HEK293 (cell line): ENCODE measurements around the gene TNFRSF6B.

ENCODE experiments used
- CTCF ChIA-PET: fragments of 350-600 bp; formaldehyde crosslinking; extraction: SDS; loops from one replicate; lab custom pipeline; 2021; ENCODE audit warnings: antibody characterized with exemption; lab: Yijun Ruan, JAX
- POLR2A ChIA-PET: fragments of 300-600 bp; formaldehyde crosslinking; extraction: SDS; loops from one replicate; lab custom pipeline; 2020; ENCODE audit warnings: antibody characterized with exemption, inconsistent platforms; lab: Yijun Ruan, JAX
- H3K27ac ChIP-seq: fragments of 200-500 bp; sonication (Bioruptor generic); 2 replicates; pipeline ENCODE4 v1.5.1; 2014; ENCODE audit warnings: low read depth, low read length, control low read depth, inconsistent platforms; ENCODE audit errors: extremely low read depth
- H3K36me3 ChIP-seq, 2 experiments: fragments of 200-500 bp in 1 of 2; sonication (Bioruptor generic) in 1 of 2; 1 replicate in 1 of 2; 2 replicates in 1 of 2; pipeline ENCODE4 v1.5.1; 2014 to 2017; ENCODE audit warnings: inconsistent platforms in 2 of 2, low read length in 2 of 2; ENCODE audit not compliant: control insufficient read depth in 2 of 2, insufficient read depth in 1 of 2
- H3K4me1 ChIP-seq: fragments of 200-500 bp; sonication (Bioruptor generic); 2 replicates; pipeline ENCODE4 v1.5.1; 2014; ENCODE audit warnings: mild to moderate bottlenecking, low read length, inconsistent platforms; ENCODE audit not compliant: control insufficient read depth, insufficient read depth
- H3K4me3 ChIP-seq: 2 replicates; pipeline ENCODE4 v1.5.1; 2011; ENCODE audit warnings: low read depth, mild to moderate bottlenecking, control low read depth, low read length, moderate library complexity
- H3K9me3 ChIP-seq: fragments of 200-500 bp; sonication (Bioruptor generic); 2 replicates; pipeline ENCODE4 v1.5.1; 2014; ENCODE audit warnings: low read depth, low read length, inconsistent platforms; ENCODE audit not compliant: control insufficient read depth, insufficient read depth
- EGR2 ChIP-seq: fragments of 450-650 bp; formaldehyde crosslinking; IDR thresholded peaks from 2 replicates; pipeline ENCODE4 v1.5.1; 2016; ENCODE audit warnings: low read depth, missing biosample characterization, missing genetic modification characterization
- GFI1B ChIP-seq: fragments of 450-650 bp; formaldehyde crosslinking; IDR thresholded peaks from 2 replicates; pipeline ENCODE4 v1.5.1; 2016; ENCODE audit warnings: missing biosample characterization, missing genetic modification characterization
- GLIS1 ChIP-seq: fragments of 450-650 bp; formaldehyde crosslinking; IDR thresholded peaks from 2 replicates; pipeline ENCODE4 v1.5.1; 2016; ENCODE audit warnings: missing biosample characterization, missing genetic modification characterization
- GLIS2 ChIP-seq: fragments of 450-650 bp; formaldehyde crosslinking; IDR thresholded peaks from 2 replicates; pipeline ENCODE4 v1.5.1; 2016; ENCODE audit warnings: missing biosample characterization, missing genetic modification characterization
- HOXA7 ChIP-seq: sonication (generic); formaldehyde crosslinking; IDR thresholded peaks from 2 replicates; pipeline ENCODE4 v1.8.1; 2022; ENCODE audit warnings: missing genetic modification reagents, borderline replicate concordance
- INSM2 ChIP-seq: fragments of 450-650 bp; formaldehyde crosslinking; IDR thresholded peaks from 2 replicates; pipeline ENCODE4 v1.5.1; 2016; ENCODE audit warnings: missing biosample characterization, missing genetic modification characterization
- KLF9 ChIP-seq: fragments of 450-650 bp; formaldehyde crosslinking; IDR thresholded peaks from 2 replicates; pipeline ENCODE4 v1.5.1; 2016; ENCODE audit warnings: missing biosample characterization, missing genetic modification characterization, low read depth
- RBAK ChIP-seq: fragments of 450-650 bp; formaldehyde crosslinking; IDR thresholded peaks from 2 replicates; pipeline ENCODE4 v1.5.1; 2016; ENCODE audit warnings: missing biosample characterization, missing genetic modification characterization
- TSHZ1 ChIP-seq: fragments of 450-650 bp; formaldehyde crosslinking; IDR thresholded peaks from 2 replicates; pipeline ENCODE4 v1.5.1; 2016; ENCODE audit warnings: missing biosample characterization, missing genetic modification characterization, borderline replicate concordance
- ZBTB1 ChIP-seq: fragments of 450-650 bp; formaldehyde crosslinking; IDR thresholded peaks from 2 replicates; pipeline ENCODE4 v1.5.1; 2016; ENCODE audit warnings: missing biosample characterization, missing genetic modification characterization
- ZBTB20 ChIP-seq: fragments of 450-650 bp; formaldehyde crosslinking; IDR thresholded peaks from 2 replicates; pipeline ENCODE4 v1.5.1; 2016; ENCODE audit warnings: missing biosample characterization, missing genetic modification characterization
- ZBTB48 ChIP-seq: fragments of 450-650 bp; formaldehyde crosslinking; IDR thresholded peaks from 2 replicates; pipeline ENCODE4 v1.5.1; 2016; ENCODE audit warnings: missing biosample characterization, missing genetic modification characterization
- ZNF24 ChIP-seq: fragments of 450-650 bp; formaldehyde crosslinking; IDR thresholded peaks from 2 replicates; pipeline ENCODE4 v1.5.1; 2016; ENCODE audit warnings: missing biosample characterization, missing genetic modification characterization
- ZNF362 ChIP-seq: fragments of 450-650 bp; formaldehyde crosslinking; IDR thresholded peaks from 2 replicates; pipeline ENCODE4 v1.5.1; 2016; ENCODE audit warnings: missing biosample characterization, missing genetic modification characterization
- ZNF510 ChIP-seq: fragments of 450-650 bp; formaldehyde crosslinking; IDR thresholded peaks from 2 replicates; pipeline ENCODE4 v1.5.1; 2018; ENCODE audit warnings: mild to moderate bottlenecking, missing genetic modification characterization, missing biosample characterization; ENCODE audit not compliant: insufficient replicate concordance
- ZNF558 ChIP-seq: fragments of 450-650 bp; formaldehyde crosslinking; IDR thresholded peaks from 2 replicates; pipeline ENCODE4 v1.5.1; 2016; ENCODE audit warnings: missing biosample characterization, missing genetic modification characterization
- ZNF645 ChIP-seq: fragments of 450-650 bp; formaldehyde crosslinking; IDR thresholded peaks from 2 replicates; pipeline ENCODE4; 2016; ENCODE audit warnings: missing biosample characterization, missing genetic modification characterization
- ZSCAN4 ChIP-seq: fragments of 450-650 bp; formaldehyde crosslinking; IDR thresholded peaks from 2 replicates; pipeline ENCODE4 v1.5.1; 2017; ENCODE audit warnings: missing biosample characterization, missing genetic modification characterization

TNFRSF6B gene

GRCh38 chr20:63664861-63665594 lies 31.4 kb upstream of the TNFRSF6B start (continued):
- TF ChIP-seq ZSCAN4 (tag by site-specific recombination) (peak; percentile 37; the same call in 1 of the 2 replicates), KLF9 (tag by site-specific recombination) (no peak), ZNF24 (no peak), EGR2 (tag by site-specific recombination) (no peak), INSM2 (tag by site-specific recombination) (no peak), TSHZ1 (no peak), GLIS1 (tag by site-specific recombination) (peak; percentile 52), ZNF558 (tag by site-specific recombination) (no peak), ZBTB48 (peak; percentile 78), GLIS2 (tag by site-specific recombination) (peak; percentile 61), ZNF645 (no peak)

GRCh38 chr20:63665708-63666107 lies 30.7 kb upstream of the TNFRSF6B start:
- POLR2A ChIA-PET = interaction anchor here (0.5 to 1.3 kb wide), 3 partner anchors 24 to 1189 kb away, joined by 3 read pairs; no protein-coding TSS in a partner anchor
- Histone ChIP-seq H3K4me3 (no peak overlapping the region), H3K9me3 (no peaks in the 10 kb centered on the region)
- no peak for TF ChIP-seq GFI1B (tag by site-specific recombination)
- TF ChIP-seq ZNF362 (tag by site-specific recombination) = no peak
- no peak for TF ChIP-seq HOXA7 (CRISPR knock-in tag)
- no peak for TF ChIP-seq RBAK (tag by site-specific recombination)
- no peak for TF ChIP-seq ZBTB1 (tag by site-specific recombination)
- TF ChIP-seq ZBTB20 = no peak
- no peak for TF ChIP-seq ZNF510 (tag by site-specific recombination)
- TF ChIP-seq, all 188 proteins: peak for 0
- H3K4me1 ChIP-seq = no peaks in the 10 kb centered on the region
- CTCF ChIA-PET = no interaction called here
- H3K27ac ChIP-seq = no peak overlapping the region
- peaks cover 3 to 88% of the 10 kb centered on the region in 2 experiments; a peak in 2 of 3 replicates for H3K36me3 ChIP-seq
